Loucy (cell line): ENCODE data around the gene CDC14A.

Experiments
- H2AFZ ChIP-seq: fragments of 200-600 bp; sonication (generic); 2 replicates; pipeline ENCODE4 v1.6.0; 2016; ENCODE audit warnings: antibody characterized with exemption, mild to moderate bottlenecking, low read length, moderate library complexity
- H3F3A ChIP-seq: fragments of 200-600 bp; 2 replicates; pipeline ENCODE4 v1.6.0; 2016; ENCODE audit warnings: antibody characterized with exemption, low read depth, mild to moderate bottlenecking
- H3K27me3 ChIP-seq: fragments of 200-600 bp; sonication (generic); 2 replicates; pipeline ENCODE4 v1.6.1; 2014; ENCODE audit warnings: low read length, mild to moderate bottlenecking; ENCODE audit not compliant: insufficient read depth, poor library complexity, severe bottlenecking
- H3K36me3 ChIP-seq: fragments of 200-600 bp; sonication (generic); 2 replicates; pipeline ENCODE4 v1.6.1; 2016; ENCODE audit warnings: low read length; ENCODE audit not compliant: insufficient read depth
- H3K4me1 ChIP-seq: fragments of 200-600 bp; sonication (generic); 2 replicates; pipeline ENCODE4 v1.5.1; 2014; ENCODE audit warnings: low read length, mild to moderate bottlenecking; ENCODE audit not compliant: insufficient read depth, poor library complexity, severe bottlenecking
- H3K4me2 ChIP-seq: fragments of 200-600 bp; sonication (generic); 2 replicates; pipeline ENCODE4 v1.6.0; 2014; ENCODE audit warnings: antibody characterized with exemption, low read length, low read depth, mild to moderate bottlenecking; ENCODE audit not compliant: poor library complexity, severe bottlenecking
- H3K4me3 ChIP-seq: fragments of 200-600 bp; sonication (generic); 2 replicates; pipeline ENCODE4 v1.5.1; 2014; ENCODE audit warnings: low read length, mild to moderate bottlenecking, mixed read lengths; ENCODE audit not compliant: poor library complexity, severe bottlenecking
- H3K79me2 ChIP-seq: fragments of 200-600 bp; sonication (generic); 2 replicates; pipeline ENCODE4 v1.6.1; 2014; ENCODE audit warnings: low read length; ENCODE audit not compliant: insufficient read depth
- H3K9ac ChIP-seq: fragments of 200-600 bp; sonication (generic); 2 replicates; pipeline ENCODE4 v1.6.0; 2014; ENCODE audit warnings: mild to moderate bottlenecking, low read depth, low read length, moderate library complexity; ENCODE audit not compliant: poor library complexity, severe bottlenecking
- H3K9me2 ChIP-seq: fragments of 200-600 bp; sonication (generic); replicated peaks from 2 replicates; pipeline ENCODE4 v1.6.1; 2016; ENCODE audit warnings: low read depth, low read length, mixed read lengths
- H3K9me3 ChIP-seq: fragments of 200-600 bp; sonication (generic); 2 replicates; pipeline ENCODE4 v1.6.1; 2014; ENCODE audit warnings: mild to moderate bottlenecking, antibody characterized with exemption, low read length, low read depth; ENCODE audit not compliant: insufficient read depth
- H4K20me1 ChIP-seq: fragments of 200-600 bp; sonication (generic); 2 replicates; pipeline ENCODE4 v1.6.0; 2014; ENCODE audit warnings: antibody characterized with exemption, low read length, mild to moderate bottlenecking; ENCODE audit not compliant: insufficient read depth, poor library complexity, severe bottlenecking
- EZH2phosphoT487 ChIP-seq: fragments of 200-600 bp; IDR thresholded peaks from 2 replicates; pipeline ENCODE4 v1.6.1; 2018; ENCODE audit warnings: antibody characterized with exemption, mild to moderate bottlenecking, moderate library complexity, borderline replicate concordance
- TF ChIP-seq, protein P1 (sequence below): fragments of 200-600 bp; sonication (generic); conservative IDR thresholded peaks from 2 replicates; pipeline ENCODE4 v1.5.1; 2014; ENCODE audit warnings: mild to moderate bottlenecking, antibody characterized with exemption, low read length

The CDC14A gene

GRCh38 chr1:100360790-100361510 lies 8.6 kb downstream of the CDC14A start:
- H3K4me1 ChIP-seq = peaks cover 42% of the 10 kb centered on the region
- TF ChIP-seq, protein P1, sequence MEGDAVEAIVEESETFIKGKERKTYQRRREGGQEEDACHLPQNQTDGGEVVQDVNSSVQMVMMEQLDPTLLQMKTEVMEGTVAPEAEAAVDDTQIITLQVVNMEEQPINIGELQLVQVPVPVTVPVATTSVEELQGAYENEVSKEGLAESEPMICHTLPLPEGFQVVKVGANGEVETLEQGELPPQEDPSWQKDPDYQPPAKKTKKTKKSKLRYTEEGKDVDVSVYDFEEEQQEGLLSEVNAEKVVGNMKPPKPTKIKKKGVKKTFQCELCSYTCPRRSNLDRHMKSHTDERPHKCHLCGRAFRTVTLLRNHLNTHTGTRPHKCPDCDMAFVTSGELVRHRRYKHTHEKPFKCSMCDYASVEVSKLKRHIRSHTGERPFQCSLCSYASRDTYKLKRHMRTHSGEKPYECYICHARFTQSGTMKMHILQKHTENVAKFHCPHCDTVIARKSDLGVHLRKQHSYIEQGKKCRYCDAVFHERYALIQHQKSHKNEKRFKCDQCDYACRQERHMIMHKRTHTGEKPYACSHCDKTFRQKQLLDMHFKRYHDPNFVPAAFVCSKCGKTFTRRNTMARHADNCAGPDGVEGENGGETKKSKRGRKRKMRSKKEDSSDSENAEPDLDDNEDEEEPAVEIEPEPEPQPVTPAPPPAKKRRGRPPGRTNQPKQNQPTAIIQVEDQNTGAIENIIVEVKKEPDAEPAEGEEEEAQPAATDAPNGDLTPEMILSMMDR = no peak
- TF ChIP-seq EZH2phosphoT487 = no peak
- peak overlapping the region; percentile 36 for H3K4me2 ChIP-seq
- no peaks in the 10 kb centered on the region for H3K9me2 ChIP-seq
- H3K4me3 ChIP-seq = no peak overlapping the region
- H4K20me1 ChIP-seq = peaks cover 3% of the 10 kb centered on the region
- H3K9me3 ChIP-seq = no peaks in the 10 kb centered on the region
- H3K27me3 ChIP-seq = no peaks in the 10 kb centered on the region
- no peaks in the 10 kb centered on the region for H3F3A ChIP-seq
- H3K79me2 ChIP-seq = peaks cover 76% of the 10 kb centered on the region
- no peak overlapping the region for H2AFZ ChIP-seq
- H3K9ac ChIP-seq = no peak overlapping the region
- H3K36me3 ChIP-seq = no peaks in the 10 kb centered on the region; the same call in 1 of the 2 replicates

DNA sequence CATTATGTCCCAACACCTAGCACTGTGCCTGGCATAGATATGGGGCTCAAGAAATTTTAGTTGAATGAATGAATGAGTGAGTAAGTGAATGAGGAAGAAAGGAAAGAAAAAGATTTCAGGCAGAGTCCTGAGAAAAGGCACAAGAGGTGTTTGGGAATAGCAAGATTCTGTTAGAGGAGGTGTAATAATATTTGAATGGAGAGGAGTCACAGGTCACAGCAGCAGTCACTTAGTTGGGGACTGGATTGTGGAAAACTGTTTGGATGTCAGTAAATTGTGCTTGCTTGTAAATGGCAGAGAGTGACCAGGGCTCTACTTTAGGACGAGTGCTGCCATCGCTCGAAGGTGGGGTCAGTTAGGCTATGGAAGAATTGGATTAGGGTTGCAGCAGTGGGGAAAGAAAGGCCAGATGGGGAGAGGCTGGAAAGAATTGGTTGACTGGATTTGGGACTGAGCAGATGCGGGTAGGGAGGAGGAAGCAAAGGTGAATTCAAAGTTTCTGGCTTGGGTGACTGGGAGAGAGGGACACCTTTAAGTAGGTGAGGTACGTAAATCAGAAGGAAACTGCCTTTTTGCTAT lies 9.3 kb downstream of the CDC14A start:
- Histone ChIP-seq H3F3A (no peaks in the 10 kb centered on the region), H3K9me2 (no peaks in the 10 kb centered on the region), H3K9ac (no peak overlapping the region), H3K4me2 (peak overlapping the region; percentile 36), H3K27me3 (no peaks in the 10 kb centered on the region), H2AFZ (no peak overlapping the region), H3K4me1 (peaks cover 42% of the 10 kb centered on the region), H3K79me2 (peaks cover 77% of the 10 kb centered on the region), H3K4me3 (no peak overlapping the region), H4K20me1 (peaks cover 3% of the 10 kb centered on the region), H3K9me3 (no peaks in the 10 kb centered on the region), H3K36me3 (peaks cover 2% of the 10 kb centered on the region; the same call in 1 of the 2 replicates)
- TF ChIP-seq, protein P1 = no peak
- TF ChIP-seq EZH2phosphoT487 = no peak

- Histone ChIP-seq H3K9me2 (no peaks in the 10 kb centered on the region), H3K79me2 (peaks cover 70% of the 10 kb centered on the region), H3K4me3 (no peak overlapping the region), H3K9ac (no peak overlapping the region), H3K4me2 (no peak overlapping the region), H2AFZ (no peak overlapping the region), H3K4me1 (peaks cover 35% of the 10 kb centered on the region), H3K9me3 (no peaks in the 10 kb centered on the region), H4K20me1 (peaks cover 3% of the 10 kb centered on the region), H3K27me3 (no peaks in the 10 kb centered on the region), H3K36me3 (peaks cover 4% of the 10 kb centered on the region; the same call in 1 of the 2 replicates), H3F3A (no peaks in the 10 kb centered on the region)
- TF ChIP-seq, protein P1 = no peak
- TF ChIP-seq EZH2phosphoT487 = no peak
These were observed 10.6 kb downstream of the CDC14A start for GRCh38 chr1:100362821-100363466.
